ENCODE results near the gene CST1.
"Not testable (repeated sequence)": the region's sequence is repeated elsewhere in the genome, so short reads cannot be mapped to it uniquely, and the experiment has no call there.

CST1 gene

DNA sequence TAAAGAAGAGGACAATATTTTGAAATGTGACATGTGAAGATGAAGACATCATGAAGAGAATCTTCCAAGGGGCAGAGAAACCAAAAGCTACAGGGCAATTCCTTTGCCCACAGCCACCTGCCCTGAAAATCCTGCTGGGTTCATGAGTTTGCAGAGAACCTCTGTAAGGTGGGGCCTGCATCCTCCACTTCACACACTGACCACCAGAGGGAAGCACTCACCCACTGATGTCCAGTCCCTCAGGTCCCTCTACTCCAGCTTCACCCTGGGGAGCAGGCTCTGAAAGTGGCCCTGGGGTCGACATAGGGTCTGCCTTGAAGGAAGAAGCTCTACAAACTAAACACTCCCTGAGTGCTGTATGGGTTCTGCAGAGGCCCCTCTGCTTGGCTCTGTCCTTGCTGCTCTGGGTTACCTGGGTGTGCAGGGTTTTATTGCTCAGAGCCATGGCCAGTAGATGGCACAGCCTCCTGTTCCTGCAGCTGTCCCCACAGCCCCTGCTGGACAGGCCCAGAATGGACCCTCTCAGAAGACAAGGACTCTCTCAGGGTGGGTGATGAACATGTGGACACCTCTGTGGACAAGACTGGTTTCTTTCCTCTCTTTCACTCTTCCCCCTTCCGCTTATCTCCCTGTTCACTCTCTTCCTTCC, 27.0 kb downstream of the CST1 start:
- peak in 1 of 2 experiments; percentile 38 for DNase-seq (ENCODE audit: low read depth in 1 of 2, low spot score in 1 of 2)
- not testable (repeated sequence) for H3K27ac ChIP-seq (replicated peaks); H3K4me3 ChIP-seq (replicated peaks; ENCODE audit: insufficient read depth, low read length); H3K27me3 ChIP-seq (ENCODE audit: insufficient read depth, poor library complexity, severe bottlenecking)
- TF ChIP-seq, protein P1, sequence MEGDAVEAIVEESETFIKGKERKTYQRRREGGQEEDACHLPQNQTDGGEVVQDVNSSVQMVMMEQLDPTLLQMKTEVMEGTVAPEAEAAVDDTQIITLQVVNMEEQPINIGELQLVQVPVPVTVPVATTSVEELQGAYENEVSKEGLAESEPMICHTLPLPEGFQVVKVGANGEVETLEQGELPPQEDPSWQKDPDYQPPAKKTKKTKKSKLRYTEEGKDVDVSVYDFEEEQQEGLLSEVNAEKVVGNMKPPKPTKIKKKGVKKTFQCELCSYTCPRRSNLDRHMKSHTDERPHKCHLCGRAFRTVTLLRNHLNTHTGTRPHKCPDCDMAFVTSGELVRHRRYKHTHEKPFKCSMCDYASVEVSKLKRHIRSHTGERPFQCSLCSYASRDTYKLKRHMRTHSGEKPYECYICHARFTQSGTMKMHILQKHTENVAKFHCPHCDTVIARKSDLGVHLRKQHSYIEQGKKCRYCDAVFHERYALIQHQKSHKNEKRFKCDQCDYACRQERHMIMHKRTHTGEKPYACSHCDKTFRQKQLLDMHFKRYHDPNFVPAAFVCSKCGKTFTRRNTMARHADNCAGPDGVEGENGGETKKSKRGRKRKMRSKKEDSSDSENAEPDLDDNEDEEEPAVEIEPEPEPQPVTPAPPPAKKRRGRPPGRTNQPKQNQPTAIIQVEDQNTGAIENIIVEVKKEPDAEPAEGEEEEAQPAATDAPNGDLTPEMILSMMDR (IDR thresholded peaks at IDR 0.05; ENCODE audit: insufficient read depth, low read length), result peak; percentile 36

DNA sequence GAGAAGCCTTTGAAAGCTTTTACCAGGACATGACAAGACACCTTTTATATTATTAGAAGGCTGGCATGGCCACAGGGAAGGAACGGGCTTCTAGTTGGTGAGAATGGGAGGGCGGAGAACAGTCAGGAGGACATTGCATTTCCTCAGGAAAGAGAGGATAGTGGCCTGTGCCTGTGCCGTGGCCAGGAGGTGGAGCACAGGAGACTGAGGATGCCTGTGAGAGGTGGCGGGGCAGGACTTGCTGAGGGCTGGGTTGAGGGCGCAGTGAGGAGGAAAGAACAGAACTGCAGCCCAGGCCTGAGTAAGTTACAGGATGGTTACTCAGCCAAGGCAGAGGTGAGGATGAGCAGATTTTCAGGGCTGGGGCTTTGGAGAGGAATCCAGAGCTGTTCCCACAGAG, 27.9 kb downstream of the CST1 start:
- DNase-seq (ENCODE audit: low read depth in 1 of 2, low spot score in 1 of 2); H3K27ac ChIP-seq (replicated peaks); H3K4me3 ChIP-seq (replicated peaks; ENCODE audit: insufficient read depth, low read length); H3K27me3 ChIP-seq (ENCODE audit: insufficient read depth, poor library complexity, severe bottlenecking): not testable (repeated sequence)

DNA sequence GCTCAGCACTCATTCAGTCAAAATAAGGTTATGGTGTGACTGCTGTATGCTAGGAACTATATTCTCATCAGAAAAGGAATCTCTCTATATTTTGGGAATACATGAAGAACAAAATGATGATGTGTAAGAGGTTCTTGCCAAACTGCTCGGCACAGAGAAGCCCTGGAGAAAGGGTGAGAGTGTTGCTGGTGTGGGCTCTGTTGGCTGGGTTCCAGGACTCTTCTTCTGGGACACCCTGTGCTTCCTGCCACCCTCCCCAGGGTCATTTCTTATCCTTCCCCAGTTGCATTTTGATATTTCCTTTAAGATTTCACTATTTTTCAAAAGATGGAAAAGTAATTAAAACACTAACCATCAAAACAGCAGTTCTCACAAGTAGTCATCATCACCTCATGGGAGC, 28.8 kb downstream of the CST1 start:
- Histone ChIP-seq H3K27me3 (ENCODE audit: insufficient read depth, poor library complexity, severe bottlenecking) (no peaks in the 10 kb centered on the region), H3K4me3 (replicated peaks; ENCODE audit: insufficient read depth, low read length) (no peak overlapping the region), H3K27ac (replicated peaks) (no peak overlapping the region)
- DNase-seq (ENCODE audit: low read depth in 1 of 2, low spot score in 1 of 2), result no peak
- no peak for TF ChIP-seq GABPA (IDR thresholded peaks at IDR 0.05; ENCODE audit: low read depth)
- TF ChIP-seq, protein P2, sequence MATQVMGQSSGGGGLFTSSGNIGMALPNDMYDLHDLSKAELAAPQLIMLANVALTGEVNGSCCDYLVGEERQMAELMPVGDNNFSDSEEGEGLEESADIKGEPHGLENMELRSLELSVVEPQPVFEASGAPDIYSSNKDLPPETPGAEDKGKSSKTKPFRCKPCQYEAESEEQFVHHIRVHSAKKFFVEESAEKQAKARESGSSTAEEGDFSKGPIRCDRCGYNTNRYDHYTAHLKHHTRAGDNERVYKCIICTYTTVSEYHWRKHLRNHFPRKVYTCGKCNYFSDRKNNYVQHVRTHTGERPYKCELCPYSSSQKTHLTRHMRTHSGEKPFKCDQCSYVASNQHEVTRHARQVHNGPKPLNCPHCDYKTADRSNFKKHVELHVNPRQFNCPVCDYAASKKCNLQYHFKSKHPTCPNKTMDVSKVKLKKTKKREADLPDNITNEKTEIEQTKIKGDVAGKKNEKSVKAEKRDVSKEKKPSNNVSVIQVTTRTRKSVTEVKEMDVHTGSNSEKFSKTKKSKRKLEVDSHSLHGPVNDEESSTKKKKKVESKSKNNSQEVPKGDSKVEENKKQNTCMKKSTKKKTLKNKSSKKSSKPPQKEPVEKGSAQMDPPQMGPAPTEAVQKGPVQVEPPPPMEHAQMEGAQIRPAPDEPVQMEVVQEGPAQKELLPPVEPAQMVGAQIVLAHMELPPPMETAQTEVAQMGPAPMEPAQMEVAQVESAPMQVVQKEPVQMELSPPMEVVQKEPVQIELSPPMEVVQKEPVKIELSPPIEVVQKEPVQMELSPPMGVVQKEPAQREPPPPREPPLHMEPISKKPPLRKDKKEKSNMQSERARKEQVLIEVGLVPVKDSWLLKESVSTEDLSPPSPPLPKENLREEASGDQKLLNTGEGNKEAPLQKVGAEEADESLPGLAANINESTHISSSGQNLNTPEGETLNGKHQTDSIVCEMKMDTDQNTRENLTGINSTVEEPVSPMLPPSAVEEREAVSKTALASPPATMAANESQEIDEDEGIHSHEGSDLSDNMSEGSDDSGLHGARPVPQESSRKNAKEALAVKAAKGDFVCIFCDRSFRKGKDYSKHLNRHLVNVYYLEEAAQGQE (IDR thresholded peaks at IDR 0.05; ENCODE audit: insufficient replicate concordance, low read depth), result no peak

DNA sequence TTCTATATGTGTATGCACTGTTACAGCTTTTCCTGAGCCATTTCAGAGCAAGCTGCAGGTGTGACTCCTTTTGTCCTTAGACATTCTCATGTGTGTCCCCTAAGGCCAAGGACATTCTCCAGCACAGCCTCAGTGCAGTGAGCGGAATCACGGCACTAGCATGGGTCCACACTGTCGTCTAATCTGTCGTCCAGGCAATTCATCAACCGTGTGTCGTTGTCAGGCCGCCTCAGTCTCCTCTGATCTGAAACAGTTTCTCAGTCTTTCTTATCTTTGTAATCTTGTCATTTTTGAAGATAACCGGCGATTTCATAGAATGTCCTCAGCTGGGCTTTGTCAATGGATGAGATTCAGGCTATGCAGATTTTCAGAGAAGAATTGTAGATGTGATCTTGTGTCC, 31.4 kb downstream of the CST1 start:
- H3K27ac ChIP-seq (replicated peaks); DNase-seq (ENCODE audit: low read depth in 1 of 2, low spot score in 1 of 2); H3K4me3 ChIP-seq (replicated peaks; ENCODE audit: insufficient read depth, low read length); H3K27me3 ChIP-seq (ENCODE audit: insufficient read depth, poor library complexity, severe bottlenecking): not testable (repeated sequence)

DNA sequence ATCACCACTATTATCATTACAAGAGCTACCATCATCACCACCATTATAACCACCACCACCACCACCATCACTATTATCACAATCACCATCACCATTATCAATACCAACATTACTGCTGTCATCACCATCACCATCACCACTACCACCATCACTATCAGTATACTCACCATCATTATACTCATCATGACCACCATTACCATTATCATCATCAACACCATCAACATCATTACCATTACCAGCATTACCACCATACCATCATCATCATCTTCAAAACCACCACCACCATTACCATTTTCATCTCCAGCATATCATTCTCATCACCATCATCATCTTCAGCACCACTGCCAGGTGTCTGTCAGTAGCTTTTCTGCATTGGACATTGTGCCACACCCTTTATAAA, 39.0 kb downstream of the CST1 start:
- not testable (repeated sequence) for H3K27me3 ChIP-seq (ENCODE audit: insufficient read depth, poor library complexity, severe bottlenecking); H3K27ac ChIP-seq (replicated peaks); H3K4me3 ChIP-seq (replicated peaks; ENCODE audit: insufficient read depth, low read length); DNase-seq (ENCODE audit: low read depth in 1 of 2, low spot score in 1 of 2)

DNA sequence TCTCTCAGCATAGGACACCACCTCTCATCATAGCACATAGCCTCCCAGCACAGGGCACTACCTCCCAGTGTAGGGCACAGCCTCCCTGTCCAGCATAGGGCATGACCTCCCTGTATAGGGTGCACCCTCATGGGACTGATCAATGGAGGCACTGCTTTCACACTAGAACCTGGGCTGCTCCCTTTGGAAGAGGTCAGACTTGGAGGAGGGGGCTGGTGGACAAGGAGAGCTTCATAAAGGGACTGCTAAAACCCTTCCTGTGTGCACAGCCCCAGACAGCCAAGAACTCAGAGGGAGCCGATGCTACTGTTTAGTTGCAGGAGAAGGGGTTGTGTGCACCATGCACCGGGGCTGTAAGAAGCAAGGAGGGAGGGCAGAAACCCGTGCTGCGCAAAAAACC, 40.0 kb downstream of the CST1 start:
- TF ChIP-seq, protein P2 (IDR thresholded peaks at IDR 0.05; ENCODE audit: insufficient replicate concordance, low read depth), result no peak
- TF ChIP-seq POLR2AphosphoS5 (IDR thresholded peaks at IDR 0.05; ENCODE audit: low read depth) (no peak), SPI1 (IDR thresholded peaks at IDR 0.05; ENCODE audit: borderline replicate concordance, low read depth) (no peak)
- TF ChIP-seq, protein P1 (IDR thresholded peaks at IDR 0.05; ENCODE audit: insufficient read depth, low read length), result no peak
- H3K27me3 ChIP-seq (ENCODE audit: insufficient read depth, poor library complexity, severe bottlenecking), result no peaks in the 10 kb centered on the region

More for the DNA sequence above, 40.0 kb downstream of the CST1 start:
- Histone ChIP-seq H3K4me3 (replicated peaks; ENCODE audit: insufficient read depth, low read length) (no peak overlapping the region), H3K27ac (replicated peaks) (no peak overlapping the region)
- no peak for DNase-seq (ENCODE audit: low read depth in 1 of 2, low spot score in 1 of 2)

All from HL-60 (cell line).